B cell (primary cell): ENCODE measurements around the gene C2orf92. TPM values are rescaled to one million over a fixed set of nuclear protein-coding genes. Genes with fewer than 3 reads are reported as not detected.

Experiments used
- ATAC-seq: fragments of 200-7000 bp; cut with Tn5 transposase; one replicate; pipeline ENCODE4 v1.10.0; 2021; ENCODE audit warnings: low read depth, mild to moderate bottlenecking, moderate number of reproducible peaks, moderate library complexity
- CTCF ChIA-PET: fragments of 350-600 bp; sonication (Branson Sonifier 250); formaldehyde crosslinking; loops from one replicate; lab custom pipeline; 2021; ENCODE audit warnings: antibody characterized with exemption, inconsistent platforms; lab: Charles Lee
- POLR2A ChIA-PET: fragments of 350-600 bp; sonication (Branson Sonifier 250); formaldehyde crosslinking; loops from one replicate; lab custom pipeline; 2021; ENCODE audit warnings: antibody characterized with exemption; lab: Charles Lee
- DNase-seq: peaks from one replicate; pipeline ENCODE4 v3.0.0; 2013
- H2AFZ ChIP-seq: 2 replicates; pipeline ENCODE4 v1.6.1; 2012; ENCODE audit warnings: mild to moderate bottlenecking, low read depth, low read length; ENCODE audit not compliant: insufficient read depth, poor library complexity, severe bottlenecking
- H3K27ac ChIP-seq, 2 donors: 1 replicate in 1 of 2; 2 replicates in 1 of 2; pipeline ENCODE4 v1.5.1; 2012 to 2013; ENCODE audit warnings: low read length in 2 of 2, mild to moderate bottlenecking in 2 of 2, moderate library complexity in 1 of 2
- H3K27me3 ChIP-seq, 4 experiments: fragments of 200-600 bp in 1 of 4; sonication (generic) in 1 of 4; replicated peaks in 1 of 4; 1 replicate in 2 of 4; 2 replicates in 2 of 4; pipeline versions ENCODE4 v1.6.1 to v1.7.0; 2013 to 2016; ENCODE audit warnings: low read length in 3 of 4, mild to moderate bottlenecking in 2 of 4, mixed read lengths in 1 of 4, moderate library complexity in 1 of 4; ENCODE audit not compliant: insufficient read depth in 4 of 4, control insufficient read depth in 3 of 4; ENCODE audit errors: control extremely low read depth in 1 of 4
- H3K36me3 ChIP-seq, 2 experiments: replicated peaks in 1 of 2; 1 replicate in 1 of 2; 2 replicates in 1 of 2; pipeline versions ENCODE4 v1.6.1 to v1.7.1; 2013; ENCODE audit warnings: low read length in 1 of 2; ENCODE audit not compliant: insufficient read depth in 2 of 2, control insufficient read depth in 1 of 2; ENCODE audit errors: control extremely low read depth in 1 of 2, extremely low read depth in 1 of 2
- H3K4me1 ChIP-seq, 2 donors: fragments of 200-600 bp in 1 of 2; sonication (generic) in 1 of 2; 1 replicate in 1 of 2; 2 replicates in 1 of 2; pipeline versions ENCODE4 v1.5.1 to v1.6.1; 2013 to 2017; ENCODE audit warnings: low read length in 2 of 2; ENCODE audit not compliant: control insufficient read depth in 2 of 2, insufficient read depth in 2 of 2
- H3K4me2 ChIP-seq: replicated peaks from 2 replicates; pipeline ENCODE3; 2012; ENCODE audit warnings: mild to moderate bottlenecking, low read depth, low read length; ENCODE audit not compliant: poor library complexity, severe bottlenecking
- H3K4me3 ChIP-seq, 5 experiments: fragments of 200-600 bp in 1 of 5; sonication (generic) in 1 of 5; 1 replicate in 3 of 5; 2 replicates in 2 of 5; pipeline versions ENCODE4 v1.5.1 to v1.7.0; 2011 to 2016; ENCODE audit warnings: low read length in 4 of 5, mild to moderate bottlenecking in 4 of 5, low read depth in 2 of 5, control low read depth in 1 of 5, moderate library complexity in 1 of 5; ENCODE audit not compliant: insufficient read depth in 1 of 5; ENCODE audit errors: control extremely low read depth in 1 of 5, extremely low read depth in 1 of 5
- H3K79me2 ChIP-seq: fragments of 200-600 bp; sonication (generic); one replicate; pipeline ENCODE4 v1.6.0; 2016; ENCODE audit warnings: low read length; ENCODE audit not compliant: control insufficient read depth, insufficient read depth
- H3K9ac ChIP-seq: fragments of 200-600 bp; sonication (generic); 2 replicates; pipeline ENCODE4 v1.6.1; 2017; ENCODE audit warnings: mild to moderate bottlenecking, low read length, moderate library complexity
- H3K9me3 ChIP-seq, 3 donors: one replicate each; pipeline versions ENCODE4 v1.6.1 to v1.7.1; 2013; ENCODE audit warnings: low read length in 2 of 3; ENCODE audit not compliant: control insufficient read depth in 2 of 3, insufficient read depth in 1 of 3; ENCODE audit errors: control extremely low read depth in 1 of 3
- H4K20me1 ChIP-seq: 2 replicates; pipeline ENCODE4 v1.6.0; 2012; ENCODE audit warnings: mild to moderate bottlenecking, low read length; ENCODE audit not compliant: insufficient read depth, control insufficient read depth, poor library complexity, severe bottlenecking
- H3K27ac Mint-ChIP-seq: one replicate; pipeline ENCODE4 v1.8.0; 2021; ENCODE audit warnings: mixed read lengths
- H3K27me3 Mint-ChIP-seq: one replicate; pipeline ENCODE4 v1.8.0; 2021; ENCODE audit warnings: mixed read lengths
- H3K4me1 Mint-ChIP-seq: one replicate; pipeline ENCODE4 v1.8.0; 2021; ENCODE audit warnings: mixed read lengths
- H3K4me3 Mint-ChIP-seq: one replicate; pipeline ENCODE4 v1.8.0; 2021; ENCODE audit warnings: mixed read lengths
- H3K9me3 Mint-ChIP-seq: one replicate; pipeline ENCODE4 v1.8.0; 2022; ENCODE audit warnings: mixed read lengths; ENCODE audit not compliant: insufficient read depth
- EZH2 ChIP-seq: IDR thresholded peaks from 2 replicates; pipeline ENCODE4 v1.6.1; 2012; ENCODE audit warnings: borderline replicate concordance, low read depth, mild to moderate bottlenecking, moderate library complexity, low read length; ENCODE audit not compliant: insufficient read depth, poor library complexity, severe bottlenecking
- WGBS: methylation state at CpG from one replicate; pipeline ENCODE4 v1.1.5; 2013; ENCODE audit warnings: missing lambda C conversion rate; ENCODE audit not compliant: insufficient coverage; 5-methylcytosine and 5-hydroxymethylcytosine counted together
- intact Hi-C: fragments of 100-400 bp; cut with micrococcal nuclease; formaldehyde crosslinking; loops from one replicate; pipeline ENCODE4 v1.10.0; 2022
- polyA plus RNA-seq: library from polyadenylated mRNA; depleted of rRNA; stranded (reverse); fragments of >200 nt; gene quantifications from 2 replicates; pipeline ENCODE4 v1.2.3, GENCODE V29; 2012
- total RNA-seq, 2 donors: library from RNA; stranded (reverse); fragments of 120-200 nt in 1 of 2; gene quantifications; 1 replicate in 1 of 2; 2 replicates in 1 of 2; pipeline versions ENCODE4 v1.2.3 to v1.2.4, GENCODE V29; 2013 to 2022
- TF ChIP-seq, protein P1 (sequence below): fragments of 200-600 bp; IDR thresholded peaks from one replicate; pipeline ENCODE4 v1.8.0; 2022; ENCODE audit warnings: antibody characterized with exemption, mild to moderate bottlenecking

Gene C2orf92
- total and polyA plus RNA-seq, 2 donors (not counting 1 experiment from before 2014, with no cell fraction given) = 15.3 to 18.9 TPM

DNA sequence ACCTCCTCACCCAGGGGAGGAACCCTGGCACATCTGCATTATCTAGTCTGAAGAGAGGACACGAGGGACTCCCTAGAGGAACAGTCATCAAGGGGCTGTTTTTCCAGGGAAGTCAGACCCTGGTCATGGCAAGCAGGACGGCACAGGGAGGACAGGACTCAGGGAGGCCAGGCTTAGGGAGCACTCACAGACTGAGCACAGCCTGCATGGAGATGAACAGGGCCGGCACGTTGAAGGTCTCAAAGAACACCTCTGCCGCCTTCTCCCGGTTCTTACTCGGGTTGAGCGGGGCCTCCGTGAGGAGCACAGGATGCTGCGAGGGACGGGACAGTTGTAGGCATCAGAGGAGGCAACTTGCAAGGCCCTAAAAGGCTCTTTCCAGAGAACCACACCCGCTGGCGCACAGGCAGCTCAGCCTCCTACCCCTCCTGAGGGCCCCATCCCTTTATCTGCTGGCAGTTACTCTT lies 10.8 kb upstream of the C2orf92 start:
- 96% methylated on average over 13 of the region's 13 CpGs for WGBS
- H3K27me3 Mint-ChIP-seq = no peaks in the 10 kb centered on the region
- Histone ChIP-seq H3K79me2 (peaks cover 37% of the 10 kb centered on the region), H3K4me3 (no peak overlapping the region), H3K4me2 (no peak overlapping the region), H3K4me1 (peaks cover 17 to 24% of the 10 kb centered on the region in 2 donors), H3K9me3 (no peaks in the 10 kb centered on the region), H3K27me3 (no peaks in the 10 kb centered on the region), H3K36me3 (peaks cover 0 to 35% of the 10 kb centered on the region in 2 experiments), H4K20me1 (peaks cover 38% of the 10 kb centered on the region), H2AFZ (no peak overlapping the region), H3K27ac (no peak overlapping the region), H3K9ac (no peak overlapping the region)
- TF ChIP-seq EZH2 = no peak
- TF ChIP-seq, protein P1, sequence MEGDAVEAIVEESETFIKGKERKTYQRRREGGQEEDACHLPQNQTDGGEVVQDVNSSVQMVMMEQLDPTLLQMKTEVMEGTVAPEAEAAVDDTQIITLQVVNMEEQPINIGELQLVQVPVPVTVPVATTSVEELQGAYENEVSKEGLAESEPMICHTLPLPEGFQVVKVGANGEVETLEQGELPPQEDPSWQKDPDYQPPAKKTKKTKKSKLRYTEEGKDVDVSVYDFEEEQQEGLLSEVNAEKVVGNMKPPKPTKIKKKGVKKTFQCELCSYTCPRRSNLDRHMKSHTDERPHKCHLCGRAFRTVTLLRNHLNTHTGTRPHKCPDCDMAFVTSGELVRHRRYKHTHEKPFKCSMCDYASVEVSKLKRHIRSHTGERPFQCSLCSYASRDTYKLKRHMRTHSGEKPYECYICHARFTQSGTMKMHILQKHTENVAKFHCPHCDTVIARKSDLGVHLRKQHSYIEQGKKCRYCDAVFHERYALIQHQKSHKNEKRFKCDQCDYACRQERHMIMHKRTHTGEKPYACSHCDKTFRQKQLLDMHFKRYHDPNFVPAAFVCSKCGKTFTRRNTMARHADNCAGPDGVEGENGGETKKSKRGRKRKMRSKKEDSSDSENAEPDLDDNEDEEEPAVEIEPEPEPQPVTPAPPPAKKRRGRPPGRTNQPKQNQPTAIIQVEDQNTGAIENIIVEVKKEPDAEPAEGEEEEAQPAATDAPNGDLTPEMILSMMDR = no peak
- H3K4me3 Mint-ChIP-seq = no peak overlapping the region
- H3K27ac Mint-ChIP-seq = no peak overlapping the region
- H3K4me1 Mint-ChIP-seq = peaks cover 31% of the 10 kb centered on the region
- intact Hi-C loops = no loop called here
- ATAC-seq (no peak), DNase-seq (no peak)
- POLR2A ChIA-PET = interaction anchor here (0.6 kb wide), 1 partner anchor 72 kb away, joined by 9 read pairs; no protein-coding TSS in a partner anchor
- CTCF ChIA-PET = no interaction called here
- H3K9me3 Mint-ChIP-seq = no peaks in the 10 kb centered on the region

DNA sequence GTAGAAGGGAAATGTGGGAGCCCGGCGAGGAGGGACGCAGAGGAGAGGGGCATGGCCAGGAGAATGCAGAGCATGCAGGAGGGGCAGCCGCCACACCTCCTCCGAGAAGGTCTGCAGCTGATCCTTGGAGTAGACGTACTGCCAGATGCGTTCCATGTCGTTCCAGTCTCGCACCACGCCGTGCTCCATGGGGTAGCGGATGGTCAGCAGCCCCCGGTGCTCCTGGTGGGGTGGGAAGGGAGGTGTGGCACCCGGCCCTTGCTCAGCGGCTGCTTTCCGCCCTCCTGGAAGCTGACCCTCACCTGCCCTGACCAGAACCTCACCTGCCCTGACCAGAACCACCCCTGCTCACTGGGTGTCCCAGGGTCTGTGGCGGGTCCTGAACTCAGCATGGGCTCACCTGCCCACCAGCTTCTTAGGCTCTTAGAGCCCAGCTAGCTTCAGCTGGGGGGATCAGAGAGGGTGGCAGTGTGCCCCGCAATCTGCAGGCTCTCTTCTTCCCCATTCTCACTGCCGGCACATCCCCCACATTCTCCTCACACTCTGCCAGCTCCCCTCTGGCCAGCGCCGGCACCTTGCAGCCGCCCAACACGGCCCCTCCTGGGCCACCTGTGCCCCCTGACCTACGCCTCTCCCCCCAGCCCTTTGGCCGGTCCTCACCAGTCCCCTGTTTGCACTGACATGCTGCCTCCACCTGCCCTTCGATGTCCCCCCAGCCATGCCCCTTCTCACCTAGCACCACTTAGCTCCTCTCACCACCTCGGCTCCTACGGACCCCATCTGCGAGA lies 10.1 kb upstream of the C2orf92 start:
- no peak for DNase-seq
- Mint-ChIP-seq H3K27ac (no peak overlapping the region), H3K9me3 (no peaks in the 10 kb centered on the region), H3K4me3 (no peak overlapping the region), H3K4me1 (peaks cover 33% of the 10 kb centered on the region), H3K27me3 (no peaks in the 10 kb centered on the region)
- no peak overlapping the region for H3K27ac ChIP-seq
- WGBS = 97% methylated on average over 25 of the region's 29 CpGs
- ChIA-PET CTCF (interaction anchor here (2.3 kb wide), 1 partner anchor 13 kb away, joined by 10 read pairs; the partner anchor contains the start of gene COX5B), POLR2A (no interaction called here)
- H3K4me2 ChIP-seq = no peak overlapping the region
- H3K79me2 ChIP-seq = peaks cover 37% of the 10 kb centered on the region
- no peak overlapping the region for H3K4me3 ChIP-seq
- H3K9ac ChIP-seq = no peak overlapping the region
- intact Hi-C loops = loop anchor here (5.0 to 10.0 kb wide), 3 partner anchors 545 to 1833 kb away; partner anchors contain the start of genes ANKRD36, CNNM4 and REV1
- TF ChIP-seq, protein P1 = no peak
- TF ChIP-seq EZH2 = no peak
- H4K20me1 ChIP-seq = peaks cover 38% of the 10 kb centered on the region
- ATAC-seq = no peak
- H3K9me3 ChIP-seq = no peaks in the 10 kb centered on the region
- H3K27me3 ChIP-seq = no peaks in the 10 kb centered on the region
- H3K36me3 ChIP-seq = peaks cover 0 to 35% of the 10 kb centered on the region in 2 experiments
- H2AFZ ChIP-seq = no peak overlapping the region
- H3K4me1 ChIP-seq = peaks cover 17 to 25% of the 10 kb centered on the region in 2 donors
